ENCODE results near the gene P2RY2.

GRCh38 chr11:73262851-73263495 lies 44.9 kb downstream of the P2RY2 start:
- TF ChIP-seq CTCF (conservative IDR thresholded peaks at IDR 0.05 in 1 of 2, IDR thresholded peaks at IDR 0.05 in 1 of 2; ENCODE audit: low read depth in 1 of 2, low read length in 2 of 2), result no peak
- TF ChIP-seq EZH2 (IDR thresholded peaks at IDR 0.05; ENCODE audit: low read length, missing control alignments), result no peak
